Fibroblast of upper back skin (primary cell): Measurements from ENCODE around the gene GRID2.
A peak's percentile ranks its signal among the peaks of the same experiment; 100 is the strongest.

Experiments used
- DNase-seq: peaks from one replicate; pipeline ENCODE4 v3.0.0-alpha.2; 2013

Gene GRID2

DNA sequence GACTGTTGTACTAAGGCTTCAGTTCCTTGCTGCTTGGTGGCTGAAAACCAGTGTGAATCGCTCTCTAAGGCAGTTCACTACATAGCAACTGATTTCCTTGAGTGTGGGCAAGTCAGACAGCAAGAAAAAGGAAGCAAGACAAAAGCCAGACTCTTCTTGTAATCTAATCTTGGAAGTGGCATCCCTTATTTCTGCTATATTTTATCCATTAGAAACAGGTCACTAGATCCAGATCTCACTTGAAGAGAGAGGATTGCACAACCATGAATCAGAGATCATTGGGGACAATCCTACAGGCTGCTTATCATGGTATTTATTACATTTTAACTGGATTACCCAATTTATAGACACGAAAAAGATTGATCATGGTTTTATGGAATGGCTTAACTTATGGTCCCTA is 684.5 kb downstream of the GRID2 start:
- no peak for DNase-seq

DNA sequence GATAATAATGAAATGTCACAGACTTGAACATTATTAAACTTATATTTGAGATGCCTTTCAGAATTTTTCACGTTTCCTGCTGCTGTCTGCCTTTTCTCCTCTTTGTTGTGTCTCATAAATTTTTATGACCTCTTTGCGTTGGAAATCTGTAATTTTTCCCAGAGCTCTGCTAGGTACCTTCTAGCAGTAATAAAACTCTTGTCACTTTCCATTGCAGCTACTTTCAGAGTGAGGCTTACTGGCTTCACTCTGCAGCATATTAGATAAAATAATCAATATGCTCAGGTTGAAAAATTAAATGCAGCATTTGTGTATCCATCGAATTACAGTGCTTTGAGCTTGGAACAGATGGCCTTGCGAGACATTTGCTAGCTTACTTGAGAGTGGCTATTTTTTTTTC is 689.0 kb downstream of the GRID2 start:
- no peak for DNase-seq

DNA sequence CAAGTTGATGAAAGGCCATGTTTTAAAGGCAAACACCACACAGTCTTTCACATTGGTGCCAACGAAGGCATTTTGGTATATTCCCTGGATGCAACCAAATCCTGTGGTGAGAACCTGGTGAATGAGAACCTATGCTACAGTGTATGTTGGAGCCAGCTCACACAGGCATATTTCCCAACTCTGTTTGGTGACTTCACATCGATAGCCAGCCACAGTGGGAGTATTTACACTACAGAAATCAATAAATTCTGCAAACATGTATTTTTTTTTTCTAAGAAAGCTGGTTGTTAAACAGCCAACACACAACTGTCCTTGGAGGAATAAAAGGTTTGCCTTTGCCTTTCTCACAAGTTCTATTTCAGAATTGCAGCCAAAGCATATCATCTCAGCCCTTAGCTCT is 691.0 kb downstream of the GRID2 start:
- no peak for DNase-seq

DNA sequence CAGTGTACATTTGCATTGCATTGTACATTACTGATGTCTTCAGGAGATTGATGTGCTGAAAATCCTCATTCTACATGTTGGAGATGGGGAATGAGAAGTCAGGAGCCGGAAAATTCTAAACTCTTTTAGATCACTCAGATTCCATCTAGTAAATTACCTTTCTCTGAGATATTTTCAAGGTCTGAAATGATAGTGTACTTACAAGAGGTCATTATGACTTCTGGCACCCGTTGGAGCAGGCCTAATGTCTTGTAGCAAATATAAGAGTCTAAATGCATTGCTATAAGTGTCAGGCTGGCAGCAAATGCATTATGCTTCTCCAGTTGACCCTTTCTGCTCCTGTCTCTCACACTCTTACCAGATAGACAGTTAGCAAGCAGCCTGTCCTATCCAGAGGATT is 692.8 kb downstream of the GRID2 start:
- DNase-seq = no peak

DNA sequence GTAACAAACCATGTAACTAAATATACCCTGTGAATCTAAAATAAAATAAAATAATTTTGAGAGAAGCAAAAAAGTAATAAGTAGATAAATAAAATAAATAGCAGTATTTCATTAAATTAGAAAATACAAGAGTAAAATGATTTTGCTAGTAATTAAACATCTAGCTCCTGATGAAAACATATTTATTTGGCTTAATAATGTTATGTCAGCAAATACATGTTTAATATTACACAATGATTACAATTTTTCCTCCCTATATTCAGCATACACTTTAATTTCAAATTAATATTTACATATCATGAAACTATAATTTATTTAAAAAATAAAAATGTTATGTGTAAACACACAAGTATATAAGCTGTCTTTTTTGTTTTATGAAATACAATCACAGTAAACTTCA is 697.1 kb downstream of the GRID2 start:
- DNase-seq = no peak

DNA sequence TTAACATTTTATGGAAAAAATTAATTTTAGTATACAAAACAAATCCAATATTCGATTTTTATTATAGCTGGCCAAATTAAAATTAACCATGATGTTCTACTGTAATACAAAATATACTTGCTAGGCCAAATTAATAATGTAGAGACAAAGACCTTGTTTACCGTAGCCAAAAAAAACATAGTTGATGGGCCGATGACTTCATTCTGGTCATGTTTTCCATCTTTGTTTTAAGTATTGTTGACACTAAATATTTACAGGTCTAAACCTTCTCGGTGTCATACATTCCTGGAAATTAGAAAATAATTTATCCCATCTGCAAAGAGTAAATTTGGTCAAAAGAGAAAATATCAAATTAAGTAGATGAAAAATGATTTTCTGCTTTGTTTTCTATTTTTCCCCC is 698.5 kb downstream of the GRID2 start:
- DNase-seq = no peak

DNA sequence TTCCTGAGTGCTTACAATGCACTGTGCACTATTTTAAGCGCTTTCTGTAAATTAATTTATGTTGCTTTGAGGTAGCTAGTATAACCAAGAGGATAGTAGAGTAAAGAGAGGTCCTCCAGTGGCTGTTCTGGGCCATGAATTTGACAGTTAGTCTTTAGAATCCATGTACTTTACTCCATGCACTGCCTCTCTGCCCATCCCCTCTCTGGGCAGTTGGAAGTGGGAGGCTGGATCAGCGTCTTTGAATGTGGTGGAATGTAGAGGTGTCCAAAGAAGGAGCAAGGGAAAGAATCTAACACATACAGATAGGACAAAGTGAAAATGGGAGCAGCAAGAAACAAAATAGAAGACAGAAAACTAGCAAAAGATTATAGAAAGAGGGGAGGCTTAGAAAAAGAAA is 712.6 kb downstream of the GRID2 start:
- no peak for DNase-seq

DNA sequence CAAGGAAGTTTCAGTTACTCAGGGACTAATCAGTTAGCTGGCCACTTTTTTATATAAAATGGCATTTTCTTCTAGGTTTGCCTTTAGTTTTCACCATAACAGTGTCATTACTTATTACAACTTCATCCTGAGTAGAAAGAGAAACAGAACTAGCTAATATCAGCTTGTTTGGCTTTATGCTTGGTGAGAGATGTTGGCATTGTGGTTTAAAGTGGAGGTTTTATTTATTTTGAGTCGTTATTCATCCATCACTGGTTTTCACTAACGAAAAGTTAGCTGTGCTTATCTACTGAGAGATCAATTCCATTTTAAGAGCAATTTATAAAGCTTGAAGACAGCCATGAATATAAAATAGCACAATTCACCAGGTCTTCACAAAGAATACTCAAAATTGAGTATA is 714.5 kb downstream of the GRID2 start:
- no peak for DNase-seq

DNA sequence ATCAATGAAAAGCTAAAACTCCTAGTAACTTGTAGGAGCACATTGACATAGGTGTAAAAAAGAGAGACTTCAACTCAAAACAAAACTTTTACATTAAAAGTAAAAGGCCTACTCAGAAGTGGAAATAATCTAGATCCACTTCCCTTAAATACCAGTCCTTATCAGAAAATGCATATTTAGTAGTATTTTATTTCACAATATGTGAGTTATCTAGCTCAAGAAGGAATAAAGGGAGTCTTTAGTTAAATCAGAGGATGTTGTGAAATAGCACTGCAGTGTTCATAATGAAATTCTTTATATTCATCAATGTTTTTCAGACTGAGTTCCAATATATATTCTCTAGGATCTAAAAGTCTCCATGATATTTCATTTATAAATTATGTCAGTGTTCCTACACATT is 715.0 kb downstream of the GRID2 start:
- DNase-seq = no peak

DNA sequence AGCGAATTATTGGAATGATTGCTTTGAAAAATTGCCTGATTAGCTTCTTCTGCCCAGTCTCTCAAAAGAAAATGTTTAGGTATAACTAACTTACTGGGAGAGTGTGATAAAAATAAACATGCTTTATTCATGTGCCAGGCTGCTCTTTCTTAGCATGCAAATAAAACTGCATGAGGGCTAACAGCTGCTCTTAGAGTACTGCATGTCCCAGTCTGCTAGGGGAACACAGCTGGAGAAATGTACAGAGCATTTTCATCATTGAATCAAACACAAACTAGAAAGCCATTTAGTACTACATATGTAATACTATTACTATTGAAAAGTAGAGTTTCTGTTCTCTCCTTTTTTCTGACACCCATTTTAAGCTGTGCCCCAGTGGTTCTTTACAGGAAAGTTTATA is 726.0 kb downstream of the GRID2 start:
- no peak for DNase-seq

DNA sequence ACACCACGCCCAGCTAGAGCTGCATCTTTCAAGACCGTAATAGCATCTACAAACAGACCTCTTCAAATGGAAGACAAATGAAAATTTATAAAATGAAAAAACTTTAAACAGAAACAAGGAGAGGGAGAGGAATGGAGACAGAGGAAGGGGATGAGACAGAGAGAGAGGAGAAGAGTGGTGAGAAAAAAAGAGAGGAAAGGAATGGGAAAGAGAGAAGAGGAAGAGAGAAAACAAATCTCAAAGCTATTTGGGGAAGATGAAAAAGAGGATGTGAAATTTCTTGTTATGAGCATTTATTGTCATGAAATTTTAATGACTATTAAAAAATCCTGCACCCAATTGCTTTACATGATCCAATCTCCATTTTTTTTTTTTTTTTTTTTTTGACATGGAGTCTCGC is 726.9 kb downstream of the GRID2 start:
- no peak for DNase-seq

DNA sequence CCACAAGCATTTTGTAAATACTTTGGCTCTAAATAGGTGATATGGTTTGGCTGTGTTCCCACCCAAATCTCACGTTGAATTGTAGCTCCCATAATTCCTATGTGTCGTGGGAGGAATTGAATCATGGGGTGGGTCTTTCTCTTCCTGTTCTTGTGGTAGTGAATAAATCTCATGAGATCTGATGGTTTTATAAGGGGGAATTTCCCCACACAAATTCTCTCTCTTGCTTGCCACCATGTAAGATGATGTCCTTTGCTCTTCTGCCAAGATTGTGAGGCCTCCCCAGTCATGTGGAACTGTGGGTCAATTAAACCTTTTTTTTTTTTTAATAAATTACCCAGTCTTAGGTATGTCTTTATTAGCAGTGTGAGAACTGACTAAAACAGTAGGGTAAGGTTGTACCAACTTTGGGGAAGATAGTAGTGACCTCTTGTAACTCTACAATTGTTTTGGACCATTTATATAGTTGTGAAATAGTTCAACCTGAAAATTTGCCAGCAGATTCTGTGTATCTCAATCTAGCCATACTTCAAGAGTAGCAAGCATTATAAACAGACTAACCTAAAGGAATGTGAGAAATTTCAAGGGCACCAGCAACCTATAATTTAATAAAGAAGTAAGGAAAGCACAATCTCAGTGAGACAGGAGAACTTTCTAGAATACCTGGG is 727.8 kb downstream of the GRID2 start:
- DNase-seq = peak; percentile 6

DNA sequence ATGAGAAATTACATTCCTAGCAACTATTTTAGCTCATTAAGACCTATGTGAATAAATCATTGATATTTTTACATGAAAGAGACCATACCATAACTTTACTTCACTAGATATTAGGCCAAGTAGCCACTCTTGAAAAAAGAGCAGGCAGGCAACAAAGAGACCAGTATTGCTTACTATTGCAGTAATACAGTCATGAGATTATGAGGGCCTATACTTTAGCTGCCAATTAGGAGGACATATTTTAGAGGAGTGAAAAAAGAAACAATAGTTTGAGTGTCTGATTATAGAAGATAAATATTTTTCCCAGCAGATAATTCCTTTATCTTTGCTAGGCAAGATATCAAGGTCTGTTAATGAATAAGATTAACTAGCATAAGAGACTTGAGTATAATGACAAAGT is 739.0 kb downstream of the GRID2 start:
- no peak for DNase-seq

DNA sequence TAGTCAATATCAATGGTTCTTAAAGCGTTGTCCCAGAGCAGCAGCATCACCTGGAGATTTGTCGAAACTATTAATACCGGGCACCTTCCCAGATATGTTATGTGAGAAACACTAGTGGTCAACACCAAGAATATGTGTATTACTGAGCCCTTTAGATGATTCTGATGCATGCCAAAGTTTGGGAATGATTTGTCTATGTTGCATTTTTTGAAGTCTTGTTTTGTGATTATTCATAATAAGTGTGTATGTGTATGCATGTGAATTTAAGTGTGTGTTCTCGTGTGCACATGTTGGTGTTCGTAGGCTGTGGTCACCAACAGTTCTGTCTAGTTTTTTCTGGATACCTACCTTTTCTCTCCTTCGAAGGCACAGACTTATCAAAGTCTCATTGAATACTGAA is 749.4 kb downstream of the GRID2 start:
- no peak for DNase-seq

DNA sequence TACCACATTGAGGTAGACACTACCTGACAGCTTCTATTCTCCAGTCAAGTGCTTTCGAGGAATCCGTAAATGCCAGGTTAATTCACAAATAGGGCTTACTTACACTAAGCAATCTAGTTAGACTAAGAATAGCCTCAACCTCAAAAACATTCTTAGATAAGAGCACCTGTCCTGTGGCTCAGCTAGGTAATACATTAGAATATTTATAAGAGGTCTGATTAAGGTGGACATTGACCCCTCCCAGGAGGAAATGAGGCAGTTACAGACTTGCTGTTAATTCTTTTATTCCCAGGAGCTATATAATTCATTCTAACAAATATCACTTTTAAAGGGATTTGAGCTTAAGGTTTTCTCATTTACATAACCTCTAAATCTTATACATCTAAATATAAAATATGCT is 758.1 kb downstream of the GRID2 start:
- no peak for DNase-seq

DNA sequence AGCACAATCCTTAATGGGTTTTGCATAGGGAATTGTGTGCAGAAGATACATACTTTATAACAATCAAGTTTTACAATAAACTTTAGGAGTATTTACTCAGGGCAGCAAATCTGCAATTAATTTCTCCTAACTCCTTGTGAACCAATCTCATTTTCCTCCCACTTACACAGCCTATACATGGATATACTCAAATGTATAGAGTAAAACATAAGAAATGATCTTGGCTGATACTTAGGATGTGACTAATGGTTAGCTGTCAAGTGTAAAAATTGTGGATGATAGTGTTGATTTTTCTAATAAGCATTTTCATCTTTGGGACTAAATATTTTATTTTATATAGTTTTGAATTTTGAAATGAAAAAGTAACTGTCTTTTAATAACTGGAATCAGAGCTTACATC is 759.6 kb downstream of the GRID2 start:
- no peak for DNase-seq

DNA sequence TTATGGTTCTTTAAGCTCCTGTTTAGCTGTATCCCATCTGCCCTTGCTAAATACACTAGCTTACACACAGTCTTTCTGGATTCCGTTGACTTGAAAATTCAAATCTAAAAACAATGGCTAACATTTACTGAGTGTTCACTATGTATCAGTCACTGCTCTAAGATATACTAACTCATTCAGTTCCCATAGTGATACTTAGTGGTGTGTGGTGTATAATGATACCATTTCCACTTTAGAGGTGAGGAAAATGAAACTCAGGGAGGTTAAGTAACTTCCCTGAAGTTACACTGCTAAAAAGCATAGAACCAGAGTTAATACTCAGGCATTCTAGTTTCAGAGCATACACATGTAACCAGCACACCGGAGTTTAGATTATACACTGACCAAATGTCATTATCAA is 762.0 kb downstream of the GRID2 start:
- DNase-seq = no peak

DNA sequence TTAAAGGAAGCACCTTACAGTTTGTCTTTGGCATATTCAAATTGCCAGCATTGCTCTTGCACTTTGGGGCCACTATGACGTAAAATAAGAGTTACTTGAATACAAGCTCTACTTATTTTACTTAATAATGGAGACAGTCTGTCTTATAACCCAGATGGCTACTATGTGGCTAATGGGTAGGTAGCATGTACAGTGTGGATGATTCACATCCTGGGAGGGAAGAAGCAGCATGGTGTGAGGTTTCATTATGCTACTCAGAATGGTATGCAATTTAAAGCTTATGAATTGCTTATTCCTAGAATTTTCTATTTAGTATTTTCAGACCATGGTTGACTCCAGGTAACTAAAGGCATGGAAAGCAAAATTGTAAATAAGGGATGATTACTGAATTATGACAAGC is 763.0 kb downstream of the GRID2 start:
- DNase-seq = peak; percentile 62

DNA sequence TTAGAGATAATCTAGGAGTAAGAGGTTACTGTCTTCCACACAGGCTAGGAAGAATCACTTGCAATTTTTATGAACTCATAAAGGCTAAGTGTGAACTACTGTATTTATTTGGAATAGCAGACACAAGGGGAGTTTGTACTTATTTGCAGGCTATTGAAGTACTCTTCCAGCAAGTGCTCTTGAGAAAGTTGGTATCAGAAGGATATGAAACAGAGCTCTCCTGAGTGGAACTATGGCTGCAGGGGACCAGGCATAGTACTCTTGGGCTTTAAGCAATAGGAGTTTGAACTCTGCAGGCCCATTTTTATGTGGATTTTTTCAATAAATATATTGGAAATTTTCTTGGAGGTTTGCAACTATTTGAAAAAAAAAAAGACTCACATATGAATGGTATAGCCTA is 768.5 kb downstream of the GRID2 start:
- no peak for DNase-seq

DNA sequence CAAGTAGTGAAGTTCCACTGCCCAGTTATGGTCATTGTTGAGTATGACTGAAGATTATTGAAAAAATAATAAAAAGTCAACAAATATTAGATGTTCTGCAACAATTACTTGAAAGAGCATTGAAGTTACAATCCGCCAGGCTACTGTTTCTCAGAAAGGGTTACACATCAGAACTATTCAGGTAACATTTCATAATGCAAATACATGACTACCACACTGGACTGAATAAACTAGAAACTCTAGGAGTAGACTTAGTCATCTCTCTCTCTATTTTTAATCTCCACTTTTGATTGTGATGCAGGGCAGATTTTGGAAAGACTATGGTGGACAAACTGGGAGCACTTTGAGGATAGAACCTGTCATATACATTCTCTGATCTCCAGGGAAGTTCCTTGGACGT is 776.5 kb downstream of the GRID2 start:
- no peak for DNase-seq

DNA sequence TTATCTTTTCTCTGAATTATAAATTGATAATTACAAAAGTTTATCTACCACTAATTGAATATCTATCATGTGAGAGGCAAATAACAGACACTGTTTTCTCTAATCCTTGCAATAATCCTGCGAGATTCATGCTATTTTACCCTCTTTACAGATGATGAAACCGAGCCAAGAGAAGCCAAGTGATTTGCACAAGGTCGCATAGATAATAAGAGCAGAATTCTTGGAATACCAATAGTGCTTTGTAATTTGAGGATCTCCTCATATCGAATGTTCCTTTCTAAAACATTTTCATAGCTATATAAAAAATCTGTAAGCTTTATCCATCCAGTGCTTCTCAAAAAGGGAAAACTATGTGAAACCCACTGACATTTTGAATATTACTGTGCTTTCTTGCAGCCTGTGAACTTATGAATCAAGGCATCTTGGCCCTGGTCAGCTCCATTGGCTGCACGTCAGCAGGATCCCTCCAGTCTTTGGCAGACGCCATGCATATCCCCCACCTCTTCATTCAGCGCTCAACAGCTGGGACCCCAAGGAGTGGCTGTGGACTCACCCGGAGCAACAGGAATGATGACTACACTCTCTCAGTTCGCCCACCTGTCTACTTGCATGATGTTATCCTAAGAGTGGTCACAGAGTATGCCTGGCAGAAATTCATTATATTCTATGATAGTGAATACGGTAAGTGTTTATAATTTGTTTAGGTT is 781.0 kb downstream of the GRID2 start:
- DNase-seq = no peak

DNA sequence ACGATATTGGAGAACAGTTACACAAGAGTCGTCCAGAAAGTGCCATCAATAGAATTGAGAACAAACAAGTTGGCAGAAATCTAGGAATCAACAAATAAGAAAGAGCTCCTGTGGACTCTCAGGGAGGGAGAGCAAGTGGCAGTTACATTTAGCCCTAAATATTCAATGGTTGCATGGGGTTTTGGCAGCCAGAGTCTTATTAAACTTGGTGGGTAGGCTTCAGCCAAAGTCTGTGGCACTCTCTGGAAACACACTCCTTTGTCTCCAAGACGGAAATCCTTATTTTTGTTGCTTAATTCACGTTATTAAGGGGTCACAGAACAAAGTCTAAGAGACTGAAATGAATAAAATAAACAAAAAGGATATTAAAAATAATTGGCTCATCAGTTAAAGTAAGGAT is 782.6 kb downstream of the GRID2 start:
- no peak for DNase-seq

DNA sequence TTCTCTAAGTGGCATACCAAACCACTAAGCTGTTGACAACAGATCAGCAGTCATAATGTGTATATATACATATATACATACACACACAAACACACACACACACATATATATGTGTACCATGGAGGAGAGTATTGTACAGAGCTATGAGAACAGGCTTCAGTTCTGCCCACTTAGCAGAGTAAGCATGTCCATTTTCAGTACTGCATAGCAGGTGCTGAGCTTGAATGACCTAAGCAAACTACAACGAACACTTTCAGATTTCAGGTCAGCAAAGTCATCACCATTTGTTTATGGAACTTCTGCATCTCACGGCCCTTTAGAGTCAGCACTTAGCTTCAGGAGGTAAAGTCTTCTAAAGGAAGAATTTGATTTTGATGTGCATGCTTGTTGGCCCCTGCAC is 789.0 kb downstream of the GRID2 start:
- no peak for DNase-seq

DNA sequence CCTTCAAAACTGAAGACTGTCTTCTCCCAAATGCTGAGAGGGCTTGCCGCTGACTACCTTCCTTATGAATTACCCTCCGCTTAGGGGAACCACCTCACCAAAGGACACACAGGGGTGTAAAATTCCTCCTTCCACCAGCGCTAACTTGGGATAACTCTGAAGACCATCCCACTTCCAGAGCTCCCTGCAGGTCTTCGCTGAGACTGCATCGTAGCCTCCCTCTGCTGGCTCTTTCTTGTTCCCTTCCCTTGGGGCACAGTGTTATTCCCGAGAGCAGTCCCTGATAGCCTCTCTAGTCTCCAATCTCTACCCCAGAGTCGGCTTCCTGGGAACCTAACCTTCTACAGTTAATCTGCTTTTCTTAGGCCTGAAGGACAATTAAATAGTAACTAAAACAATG is 799.3 kb downstream of the GRID2 start:
- DNase-seq = no peak

DNA sequence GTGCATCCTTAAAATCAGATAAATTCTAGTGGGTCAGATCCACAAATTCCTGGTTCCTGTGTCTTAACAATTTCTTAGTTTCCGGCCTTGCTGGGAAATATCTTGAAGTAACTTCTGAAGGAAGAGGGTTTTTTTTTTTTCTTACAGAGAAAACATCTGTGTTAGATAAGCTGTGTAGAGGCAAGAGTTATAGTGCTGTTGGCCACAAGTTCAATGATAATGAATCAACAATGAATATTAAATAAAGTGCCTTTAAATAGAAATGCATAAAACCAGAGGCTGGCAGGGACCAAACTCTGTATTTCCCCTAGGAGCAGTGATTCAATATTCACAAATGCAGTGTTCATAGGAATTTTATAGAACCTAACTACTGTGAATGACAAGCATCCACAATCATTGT is 812.9 kb downstream of the GRID2 start:
- DNase-seq = no peak
